ENCODE results near the gene AMZ2.
"Not testable (repeated sequence)": the region's sequence is repeated elsewhere in the genome, so short reads cannot be mapped to it uniquely, and the experiment has no call there.

- TF ChIP-seq CTCF (IDR thresholded peaks at IDR 0.05) (peak; percentile 61), SMC3 (IDR thresholded peaks at IDR 0.05; ENCODE audit: low read depth, low read length) (peak; percentile 68)
- TF ChIP-seq JUND (IDR thresholded peaks at IDR 0.05); SIN3A (IDR thresholded peaks at IDR 0.05; ENCODE audit: borderline replicate concordance, low read depth, low read length); RFX5 (IDR thresholded peaks at IDR 0.05; ENCODE audit: low read length); POLR2AphosphoS5 (IDR thresholded peaks at IDR 0.05; ENCODE audit: low read depth, low read length); MXI1 (IDR thresholded peaks at IDR 0.05; ENCODE audit: low read depth, low read length); IRF3 (IDR thresholded peaks at IDR 0.05; ENCODE audit: low read depth, low read length); EP300 (IDR thresholded peaks at IDR 0.05; ENCODE audit: borderline replicate concordance in 1 of 2, low read depth in 1 of 2, low read length in 1 of 2); RCOR1 (IDR thresholded peaks at IDR 0.05; ENCODE audit: low read length): not testable (repeated sequence)
These were observed 15.3 kb downstream of the AMZ2 start for GRCh38 chr17:68263101-68263681.

Measured in SK-N-SH (cell line).